ENCODE data around the gene P2RY11. TPM values are rescaled to one million over a fixed set of nuclear protein-coding genes. Genes with fewer than 3 reads are reported as not detected.

The P2RY11 gene
- total RNA-seq, 3 donors from 2014 or later = 74.8 to 87.5 (median 82.6) TPM

DNA sequence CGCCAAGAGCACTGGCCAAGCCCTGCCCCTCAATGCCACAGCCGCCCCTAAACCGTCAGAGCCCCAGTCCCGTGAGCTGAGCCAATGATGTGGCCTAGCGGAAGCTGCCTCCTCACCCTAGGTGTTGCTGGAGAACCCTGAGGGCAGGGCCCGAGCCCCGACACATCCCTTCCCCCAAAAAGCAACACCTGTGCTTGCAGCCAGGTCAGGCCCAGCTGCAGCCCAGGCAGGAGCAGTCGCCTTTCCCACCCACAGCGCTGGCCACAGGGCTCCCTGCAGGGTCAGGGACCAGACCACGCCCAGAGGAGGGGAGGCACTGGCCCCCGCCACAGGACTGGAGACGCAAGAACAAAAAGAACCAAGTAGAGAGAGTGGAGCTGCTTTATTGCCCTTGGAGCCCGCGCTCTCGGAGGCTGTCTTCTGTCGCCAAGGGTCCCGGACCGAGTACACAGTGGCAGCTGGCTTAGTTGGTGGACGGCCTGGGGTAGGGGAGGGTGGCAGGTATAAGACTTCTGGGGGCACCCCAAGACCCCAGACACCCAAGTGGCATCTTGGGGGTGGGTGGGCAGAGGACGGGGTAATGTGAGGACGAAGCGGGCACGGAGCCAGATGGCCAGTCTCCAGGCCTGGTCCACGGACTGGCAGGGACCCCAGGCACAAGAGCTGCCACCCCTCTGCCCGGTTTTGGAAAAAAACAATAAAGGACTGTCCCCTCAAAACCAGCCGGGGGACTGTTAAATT, 3.3 kb downstream of the P2RY11 start:
- Mint-ChIP-seq H3K9me3 (no peaks in the 10 kb centered on the region), H3K36me3 (ENCODE audit: insufficient read depth) (peaks cover 26% of the 10 kb centered on the region), H3K27me3 (ENCODE audit: low read depth) (no peaks in the 10 kb centered on the region), H3K4me1 (ENCODE audit: low read depth) (peaks cover 58% of the 10 kb centered on the region), H3K4me3 (peak overlapping the region; percentile 19)
- DNase-seq (no peak), ATAC-seq (no peak)

DNA sequence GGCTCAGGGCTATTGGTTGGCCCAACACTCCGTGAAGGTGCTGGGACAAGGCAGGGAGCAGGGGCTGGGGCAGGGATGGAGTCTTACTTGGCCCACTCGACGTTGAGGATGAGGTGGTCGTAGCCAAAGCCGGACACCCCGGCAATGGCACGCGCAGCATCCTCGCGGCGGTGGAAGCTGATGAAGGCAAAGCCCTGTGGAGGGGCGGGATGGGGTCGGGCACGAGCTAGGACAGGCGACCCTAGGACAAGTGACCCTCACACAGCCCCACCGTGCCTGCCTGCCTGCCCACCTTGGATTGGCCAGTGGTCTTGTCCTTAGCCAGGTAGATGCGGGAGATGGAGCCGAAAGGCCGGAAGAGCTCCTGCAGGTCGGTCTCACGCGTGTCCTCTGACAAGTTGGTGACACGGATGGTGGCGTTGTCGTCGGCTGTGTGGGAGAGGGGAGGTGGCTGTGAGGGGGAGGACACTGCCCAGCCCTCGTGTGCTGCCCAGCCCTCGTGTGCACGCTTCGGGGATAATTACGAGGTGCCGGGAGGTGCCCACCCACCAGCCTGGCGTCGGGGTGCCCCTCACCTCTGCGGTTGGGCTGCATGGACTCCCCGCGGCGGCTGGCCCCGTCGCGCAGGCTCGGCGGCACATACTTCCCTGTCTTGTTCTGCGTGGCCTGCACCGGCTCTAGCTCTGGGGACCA, 4.0 kb downstream of the P2RY11 start:
- DNase-seq (no peak), ATAC-seq (no peak)
- no peak overlapping the region for H3K4me3 Mint-ChIP-seq
- no peaks in the 10 kb centered on the region for H3K27me3 Mint-ChIP-seq (ENCODE audit: low read depth)
- H3K4me1 Mint-ChIP-seq (ENCODE audit: low read depth) = peaks cover 56% of the 10 kb centered on the region
- H3K9me3 Mint-ChIP-seq = no peaks in the 10 kb centered on the region
- peaks cover 25% of the 10 kb centered on the region for H3K36me3 Mint-ChIP-seq (ENCODE audit: insufficient read depth)

DNA sequence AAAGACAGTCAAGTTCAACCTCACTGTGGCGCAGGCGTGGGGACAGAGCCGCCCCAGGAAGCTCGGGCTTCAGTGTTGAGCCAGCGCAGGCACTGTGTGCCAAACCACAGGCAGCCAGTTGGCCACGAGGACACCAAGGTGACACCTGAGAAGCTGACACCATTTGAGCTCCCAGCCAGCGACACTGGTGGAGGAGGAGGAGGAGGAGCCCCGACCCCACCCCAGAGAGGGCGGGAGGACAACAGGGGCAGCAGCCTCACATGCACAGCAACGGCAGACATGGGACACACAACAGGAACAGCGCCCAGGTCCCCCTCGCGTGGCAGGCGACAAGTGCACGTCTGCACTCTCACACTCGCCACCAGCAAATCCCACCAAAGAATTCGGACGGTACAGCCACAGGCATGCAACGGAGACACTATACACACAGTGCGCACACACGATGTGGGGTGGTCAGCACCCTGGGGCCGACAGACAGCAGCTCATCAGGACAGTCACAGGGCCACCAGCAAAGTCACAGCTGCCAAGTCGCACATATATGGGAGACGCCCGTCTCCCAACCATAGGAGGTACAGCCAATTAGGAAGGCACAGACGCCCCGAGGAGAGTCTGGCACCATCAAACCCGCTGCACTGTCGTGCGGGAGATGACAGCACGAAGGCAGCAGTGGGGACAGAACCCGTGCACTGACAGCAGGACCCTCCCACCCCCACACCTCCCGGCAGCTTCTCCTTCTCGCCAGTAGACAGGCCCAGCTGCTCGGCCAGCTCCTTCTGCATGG, 4.8 kb downstream of the P2RY11 start:
- Mint-ChIP-seq H3K9me3 (no peaks in the 10 kb centered on the region), H3K4me1 (ENCODE audit: low read depth) (peaks cover 53% of the 10 kb centered on the region), H3K36me3 (ENCODE audit: insufficient read depth) (peaks cover 21% of the 10 kb centered on the region), H3K27me3 (ENCODE audit: low read depth) (no peaks in the 10 kb centered on the region), H3K4me3 (peak overlapping the region; percentile 56)
- ATAC-seq (no peak), DNase-seq (no peak)

DNA sequence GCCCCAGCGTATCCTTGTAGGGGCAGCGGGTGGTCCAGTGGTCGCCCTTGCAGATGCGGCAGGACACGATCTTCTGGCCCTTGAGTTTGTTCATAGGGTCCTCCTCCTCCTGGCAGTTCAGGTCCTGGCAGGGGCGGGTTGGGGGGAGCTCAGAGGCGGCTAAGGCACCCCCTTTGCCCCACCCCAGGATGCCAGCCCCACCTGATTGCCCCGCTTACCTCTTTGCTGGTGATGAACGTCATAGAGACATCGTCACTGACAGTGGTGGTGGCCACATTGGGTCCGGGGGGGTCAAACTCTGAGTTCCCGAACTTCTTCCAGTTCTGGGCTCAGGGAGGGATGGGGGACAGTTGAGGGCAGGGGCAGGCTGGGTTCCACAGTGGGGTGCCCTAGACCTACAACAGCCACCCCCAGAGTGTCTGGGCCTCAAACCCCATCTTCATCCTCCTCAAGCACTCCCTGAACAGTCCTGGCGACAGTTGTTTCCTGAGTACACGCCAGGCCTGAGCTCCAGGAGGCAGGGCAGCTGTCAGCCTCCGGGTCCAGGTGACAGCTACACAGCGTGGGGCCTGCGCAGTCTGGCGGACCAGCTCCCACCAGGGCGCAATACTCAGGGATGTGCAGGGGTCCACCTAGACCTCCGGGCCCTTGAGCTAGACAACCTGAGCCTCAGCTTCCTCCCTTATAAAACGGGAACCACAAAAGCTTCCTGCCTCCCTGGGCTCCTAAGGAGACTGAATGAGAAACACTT, 5.5 kb downstream of the P2RY11 start:
- no peaks in the 10 kb centered on the region for H3K27me3 Mint-ChIP-seq (ENCODE audit: low read depth)
- H3K36me3 Mint-ChIP-seq (ENCODE audit: insufficient read depth) = peaks cover 16% of the 10 kb centered on the region
- no peak for DNase-seq
- no peaks in the 10 kb centered on the region for H3K9me3 Mint-ChIP-seq
- peak overlapping the region; percentile 46 for H3K4me3 Mint-ChIP-seq
- ATAC-seq = no peak
- peaks cover 46% of the 10 kb centered on the region for H3K4me1 Mint-ChIP-seq (ENCODE audit: low read depth)

DNA sequence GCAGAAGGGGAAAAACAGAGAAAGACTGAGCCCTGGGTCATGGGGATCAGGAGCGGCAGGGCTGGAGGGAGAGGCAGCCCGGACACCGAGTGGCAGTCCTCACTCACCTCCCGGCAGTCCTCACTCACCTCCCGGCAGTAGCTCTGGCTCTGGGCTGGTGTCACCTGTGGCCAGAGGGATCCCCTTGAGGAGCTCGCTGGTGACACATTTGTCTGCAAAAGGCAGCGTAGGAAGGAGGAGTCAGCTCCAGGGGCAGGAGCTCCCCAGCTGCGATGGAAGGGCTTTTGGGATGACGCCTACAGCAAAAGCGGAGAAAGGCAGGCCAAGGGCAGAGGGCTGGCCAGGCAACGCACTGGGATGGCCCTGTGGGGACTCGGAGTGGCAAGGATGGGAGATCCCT, 7.5 kb downstream of the P2RY11 start:
- Mint-ChIP-seq H3K4me1 (ENCODE audit: low read depth) (peaks cover 33% of the 10 kb centered on the region), H3K9me3 (no peaks in the 10 kb centered on the region), H3K4me3 (peak overlapping the region; percentile 97), H3K27me3 (ENCODE audit: low read depth) (no peaks in the 10 kb centered on the region), H3K36me3 (ENCODE audit: insufficient read depth) (peaks cover 16% of the 10 kb centered on the region)
- ATAC-seq = no peak
- no peak for DNase-seq

DNA sequence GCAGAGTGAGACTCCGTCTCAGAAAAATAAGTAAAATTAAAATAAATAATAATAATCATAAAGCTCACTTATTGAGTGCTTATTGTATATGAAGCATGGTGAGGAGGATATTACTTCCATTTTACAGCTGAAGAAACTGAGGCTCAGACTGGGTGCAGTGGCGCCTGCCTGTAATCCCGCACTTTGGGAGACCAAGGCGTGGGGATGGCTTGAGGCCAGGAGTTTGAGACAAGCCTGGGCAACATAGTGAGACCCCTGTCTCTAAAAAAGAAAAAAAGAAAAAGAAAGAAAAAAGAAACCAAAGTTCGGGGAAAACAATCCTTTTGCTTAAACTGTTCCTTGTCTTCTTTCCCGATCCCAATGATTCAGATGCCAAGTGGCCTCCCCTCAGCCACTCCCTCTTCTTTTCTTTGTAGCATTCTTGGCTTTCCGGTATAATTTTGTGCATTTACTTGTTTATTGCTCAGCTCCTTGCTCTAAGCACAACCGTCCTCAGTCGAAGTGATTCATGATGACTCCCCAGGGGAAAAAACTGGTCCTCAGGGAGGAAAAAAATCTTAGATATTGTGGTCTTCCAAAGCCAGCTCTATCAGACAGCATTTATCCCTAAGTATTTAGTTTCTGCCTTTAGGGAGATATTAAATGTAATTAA, 9.2 kb downstream of the P2RY11 start:
- no peaks in the 10 kb centered on the region for H3K9me3 Mint-ChIP-seq
- H3K4me1 Mint-ChIP-seq (ENCODE audit: low read depth) = peaks cover 30% of the 10 kb centered on the region
- DNase-seq = no peak
- no peak overlapping the region for H3K4me3 Mint-ChIP-seq
- peaks cover 16% of the 10 kb centered on the region for H3K36me3 Mint-ChIP-seq (ENCODE audit: insufficient read depth)
- no peak for ATAC-seq
- H3K27me3 Mint-ChIP-seq (ENCODE audit: low read depth) = no peaks in the 10 kb centered on the region

DNA sequence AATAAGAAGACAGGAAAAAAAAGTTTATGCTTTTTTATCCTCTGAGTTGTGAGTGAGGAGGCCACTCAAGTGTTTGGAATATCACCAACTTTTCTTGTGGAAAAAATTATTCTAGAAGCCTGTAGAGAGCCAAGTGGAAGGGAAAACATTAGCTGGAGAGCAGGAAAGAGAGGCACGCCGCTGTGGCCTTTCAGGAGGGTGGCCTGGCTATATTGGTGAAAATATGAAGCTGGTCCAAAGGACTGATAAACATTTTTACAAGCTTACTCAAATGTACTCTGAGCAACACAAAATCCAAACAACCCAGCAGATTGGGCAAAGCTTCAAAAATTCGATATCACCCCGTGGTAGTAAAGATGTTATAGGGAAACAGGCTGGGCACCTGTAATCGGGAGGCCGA, 10.6 kb downstream of the P2RY11 start:
- no peak for DNase-seq
- Mint-ChIP-seq H3K9me3 (no peaks in the 10 kb centered on the region), H3K27me3 (ENCODE audit: low read depth) (no peaks in the 10 kb centered on the region), H3K4me1 (ENCODE audit: low read depth) (peaks cover 20% of the 10 kb centered on the region), H3K4me3 (no peak overlapping the region), H3K36me3 (ENCODE audit: insufficient read depth) (peaks cover 12% of the 10 kb centered on the region)
- no peak for ATAC-seq

DNA sequence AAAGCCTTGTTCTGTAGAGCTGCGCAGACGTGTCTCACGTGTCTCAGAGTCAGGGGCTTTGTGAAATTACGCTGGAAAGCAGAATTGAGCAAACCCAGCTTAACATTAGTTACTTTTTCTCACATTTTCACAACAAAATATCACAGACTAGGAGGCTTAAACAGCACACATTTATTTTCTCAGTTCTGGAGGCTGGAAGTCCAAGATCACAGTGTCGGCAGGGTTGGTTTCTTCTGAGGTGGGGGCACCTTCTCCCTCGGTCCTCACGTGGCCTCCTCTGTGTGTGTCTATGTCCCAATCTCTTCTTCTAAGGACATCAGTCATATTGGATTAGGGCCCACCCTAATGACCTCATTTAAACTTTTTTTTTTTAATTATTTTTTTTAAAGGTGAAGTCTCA, 12.9 kb downstream of the P2RY11 start:
- ATAC-seq = no peak
- Mint-ChIP-seq H3K4me1 (ENCODE audit: low read depth) (peaks cover 8% of the 10 kb centered on the region), H3K9me3 (no peaks in the 10 kb centered on the region), H3K36me3 (ENCODE audit: insufficient read depth) (peaks cover 3% of the 10 kb centered on the region), H3K4me3 (no peak overlapping the region), H3K27me3 (ENCODE audit: low read depth) (no peaks in the 10 kb centered on the region)
- DNase-seq = no peak

DNA sequence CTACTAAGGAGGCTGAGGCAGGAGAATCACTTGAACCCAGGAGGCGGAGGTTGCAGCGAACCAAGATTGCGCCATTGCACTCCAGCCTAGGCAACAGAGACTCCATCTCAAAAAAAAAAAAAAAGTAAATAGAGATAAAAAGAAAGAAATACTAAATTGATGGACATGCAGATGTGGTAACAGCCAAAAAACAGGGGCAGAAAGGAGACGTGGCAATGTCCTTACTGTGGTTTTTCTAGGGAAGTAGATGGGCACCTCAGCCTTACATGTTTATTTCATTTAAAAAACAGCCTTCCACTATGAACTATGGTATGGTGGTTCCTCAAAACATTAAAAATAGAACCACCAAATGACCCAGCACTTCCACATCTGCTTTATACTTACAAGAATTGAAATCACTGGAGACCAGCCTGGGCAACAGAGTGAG, 14.7 kb downstream of the P2RY11 start:
- no peaks in the 10 kb centered on the region for H3K4me1 Mint-ChIP-seq (ENCODE audit: low read depth)
- no peaks in the 10 kb centered on the region for H3K27me3 Mint-ChIP-seq (ENCODE audit: low read depth)
- no peaks in the 10 kb centered on the region for H3K9me3 Mint-ChIP-seq
- peaks cover 3% of the 10 kb centered on the region for H3K36me3 Mint-ChIP-seq (ENCODE audit: insufficient read depth)
- ATAC-seq = no peak
- H3K4me3 Mint-ChIP-seq = no peak overlapping the region
- no peak for DNase-seq

DNA sequence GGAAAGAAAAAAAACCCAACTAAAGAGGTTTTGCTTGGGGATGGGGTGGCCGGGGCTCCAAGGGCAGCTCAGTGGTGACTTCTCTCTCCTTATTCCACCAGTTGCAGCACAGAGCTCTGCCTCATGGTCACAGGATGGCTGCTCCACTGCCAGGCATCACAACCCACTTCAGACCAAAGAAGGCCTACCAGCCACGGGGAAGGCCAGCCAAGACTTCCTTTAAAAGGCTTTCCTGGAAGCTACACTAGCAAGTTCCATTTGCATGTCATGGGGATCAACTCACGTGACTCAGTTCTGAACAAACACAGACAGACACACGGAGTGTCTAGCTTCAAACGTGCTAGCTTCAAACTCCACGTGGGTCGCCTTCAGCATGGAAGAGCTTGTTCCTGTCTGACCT, 21.4 kb downstream of the P2RY11 start:
- H3K27me3 Mint-ChIP-seq (ENCODE audit: low read depth) = no peaks in the 10 kb centered on the region
- no peak for ATAC-seq
- DNase-seq = no peak
- no peak overlapping the region for H3K4me3 Mint-ChIP-seq
- H3K36me3 Mint-ChIP-seq (ENCODE audit: insufficient read depth) = peaks cover 22% of the 10 kb centered on the region
- H3K4me1 Mint-ChIP-seq (ENCODE audit: low read depth) = no peaks in the 10 kb centered on the region
- no peaks in the 10 kb centered on the region for H3K9me3 Mint-ChIP-seq

DNA sequence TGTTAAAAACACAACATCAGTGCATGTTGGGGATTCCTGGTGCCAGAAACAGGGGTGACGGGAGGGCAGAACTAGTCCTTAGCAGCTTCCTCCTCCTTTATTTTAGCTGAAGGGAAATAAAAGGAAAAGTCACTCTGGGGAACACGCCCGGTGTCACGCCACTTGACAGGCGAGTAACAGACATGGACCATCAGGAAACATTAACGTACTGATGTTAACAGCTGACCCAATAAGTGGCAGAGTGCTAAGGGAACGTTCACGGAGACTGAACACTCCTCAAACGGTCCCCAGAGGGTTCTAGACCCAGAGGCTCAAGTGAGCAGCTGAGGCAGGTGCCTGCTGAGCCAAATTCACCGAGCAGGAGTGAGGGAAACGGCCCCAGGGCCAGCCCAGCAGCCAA, 22.1 kb downstream of the P2RY11 start:
- H3K9me3 Mint-ChIP-seq = no peaks in the 10 kb centered on the region
- peaks cover 25% of the 10 kb centered on the region for H3K36me3 Mint-ChIP-seq (ENCODE audit: insufficient read depth)
- no peak overlapping the region for H3K4me3 Mint-ChIP-seq
- H3K27me3 Mint-ChIP-seq (ENCODE audit: low read depth) = no peaks in the 10 kb centered on the region
- ATAC-seq = no peak
- no peak for DNase-seq
- H3K4me1 Mint-ChIP-seq (ENCODE audit: low read depth) = no peaks in the 10 kb centered on the region

DNA sequence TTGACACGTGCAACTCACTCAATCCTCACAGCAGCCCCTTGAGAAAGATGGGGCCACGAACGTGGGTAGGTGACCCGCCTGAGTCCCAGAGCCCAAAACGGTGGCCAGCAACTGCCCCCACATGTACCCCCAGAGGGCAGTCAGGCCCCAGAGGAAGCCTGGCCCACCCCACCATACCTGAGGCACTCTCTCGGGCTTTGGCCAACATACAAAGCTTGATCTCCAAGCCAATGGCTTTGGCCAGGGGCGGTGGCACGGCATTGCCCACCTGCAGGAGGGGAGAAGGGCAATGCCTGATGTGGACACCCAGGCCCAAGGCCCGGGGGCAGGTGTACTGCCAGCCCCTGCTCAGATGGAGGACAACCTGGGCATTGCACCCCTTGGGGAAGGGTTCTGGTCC, 22.5 kb downstream of the P2RY11 start:
- peaks cover 26% of the 10 kb centered on the region for H3K36me3 Mint-ChIP-seq (ENCODE audit: insufficient read depth)
- ATAC-seq = no peak

DNA sequence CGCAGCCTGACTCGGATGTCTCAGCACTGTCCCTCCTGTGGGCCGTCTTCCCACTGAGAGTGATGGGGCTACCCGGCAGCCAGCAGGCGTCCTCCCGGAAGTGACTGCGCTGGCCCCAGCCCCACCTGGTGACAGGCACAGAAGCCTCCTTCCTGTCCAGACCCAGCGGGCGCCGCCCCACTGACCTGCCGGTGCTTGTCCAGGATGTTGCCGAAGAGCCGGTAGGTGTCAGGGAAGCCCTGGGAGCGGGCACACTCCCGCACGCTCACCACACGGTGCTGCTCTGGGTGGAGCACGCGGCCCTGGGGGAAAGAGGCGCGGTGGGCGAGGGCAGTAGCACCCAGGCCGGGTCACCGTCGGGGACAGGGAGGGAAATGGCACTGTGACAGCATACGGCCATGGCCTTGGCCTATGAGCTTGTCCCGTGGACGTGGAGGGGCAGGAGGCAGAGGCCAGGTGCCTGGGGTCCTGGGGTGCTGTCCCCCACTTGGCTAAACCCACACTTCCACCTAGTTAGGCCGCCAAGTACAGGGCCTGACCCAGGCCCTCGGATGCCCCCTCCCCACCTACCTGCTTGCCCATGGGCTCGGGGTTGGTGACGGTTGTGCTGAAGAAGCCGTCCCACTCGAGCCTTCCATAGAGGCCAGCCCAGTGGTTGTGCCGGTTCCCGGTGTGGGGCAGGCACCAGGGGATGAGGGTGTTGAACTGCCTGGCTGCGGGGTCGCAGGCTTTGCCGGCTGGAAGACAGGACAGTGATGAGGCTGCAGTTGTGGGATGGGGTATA, 24.2 kb downstream of the P2RY11 start:
- no peak for ATAC-seq
- H3K4me3 Mint-ChIP-seq = no peak overlapping the region
- no peak for DNase-seq
- H3K9me3 Mint-ChIP-seq = no peaks in the 10 kb centered on the region
- peaks cover 5% of the 10 kb centered on the region for H3K4me1 Mint-ChIP-seq (ENCODE audit: low read depth)
- peaks cover 34% of the 10 kb centered on the region for H3K36me3 Mint-ChIP-seq (ENCODE audit: insufficient read depth)
- H3K27me3 Mint-ChIP-seq (ENCODE audit: low read depth) = no peaks in the 10 kb centered on the region

More for the DNA sequence above, 22.5 kb downstream of the P2RY11 start:
- DNase-seq = no peak
- Mint-ChIP-seq H3K27me3 (ENCODE audit: low read depth) (no peaks in the 10 kb centered on the region), H3K4me1 (ENCODE audit: low read depth) (no peaks in the 10 kb centered on the region), H3K4me3 (no peak overlapping the region), H3K9me3 (no peaks in the 10 kb centered on the region)
